NCI-H1436 (cell line): ENCODE results near the gene ATXN1.

Source experiments
- DNase-seq: peaks from one replicate; lab custom pipeline; 2025; lab: John Stamatoyannopoulos, UW

The ATXN1 gene

DNA sequence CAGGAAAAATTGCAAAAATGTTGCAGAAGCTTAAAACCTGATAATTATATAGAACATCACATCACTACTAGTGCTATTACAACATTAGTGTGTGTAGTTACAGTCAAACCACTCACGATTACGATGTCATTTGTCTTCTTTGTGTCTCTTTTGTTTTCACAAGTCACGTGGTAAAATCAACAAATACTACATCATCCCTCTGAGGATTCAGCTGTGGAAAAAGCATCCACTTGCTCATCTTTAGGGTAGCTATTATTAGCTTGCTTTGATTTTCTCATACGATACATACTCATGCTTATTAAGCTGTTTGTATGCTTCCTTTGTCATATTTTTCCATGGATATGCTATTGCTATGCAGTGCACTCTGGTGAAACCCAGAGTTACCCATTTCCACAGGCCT is 22.2 kb upstream of the ATXN1 start:
- peak; percentile 62 for DNase-seq

DNA sequence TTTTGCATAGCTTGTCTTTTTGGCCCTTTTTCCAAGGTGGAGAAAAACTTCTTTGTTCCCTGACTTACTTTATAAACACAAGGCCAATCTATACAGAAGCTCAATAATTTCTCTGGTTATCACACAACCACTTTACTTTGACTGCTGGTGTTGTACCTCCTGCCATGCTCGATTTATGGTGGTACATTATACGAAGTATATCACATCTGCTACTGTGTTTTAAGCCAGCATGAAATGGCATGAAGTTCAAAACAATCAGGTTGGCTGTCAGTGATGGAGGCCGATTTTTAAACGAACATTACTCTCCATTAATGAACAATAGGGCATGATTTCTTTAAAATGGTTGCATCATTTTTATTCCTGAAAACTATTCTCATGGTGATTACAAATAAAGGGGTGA is 21.0 kb upstream of the ATXN1 start:
- no peak for DNase-seq

- no peak for DNase-seq
Observed at GRCh38 chr6:16781348-16782169, 20.3 kb upstream of the ATXN1 start.

DNA sequence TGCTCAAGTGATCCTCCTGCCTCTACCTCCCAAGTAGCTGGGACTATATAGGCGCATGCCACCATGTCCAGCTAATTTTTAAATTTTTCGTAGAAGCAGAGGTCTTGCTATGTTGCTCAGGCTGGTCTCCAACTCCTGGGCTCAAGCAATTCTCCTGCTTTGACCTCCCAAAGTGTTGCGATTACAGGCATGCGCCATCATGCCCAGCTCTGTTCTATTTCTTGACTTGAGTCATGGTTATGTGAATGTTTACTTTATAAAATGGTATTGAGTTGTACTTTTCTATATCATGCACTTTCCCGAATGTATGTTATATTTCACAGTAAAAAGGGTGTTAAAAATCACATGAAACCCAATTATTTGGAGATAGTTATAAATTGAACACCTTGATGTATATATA is 17.3 kb upstream of the ATXN1 start:
- no peak for DNase-seq

GRCh38 chr6:16777794-16778193 is 16.5 kb upstream of the ATXN1 start:
- no peak for DNase-seq

DNA sequence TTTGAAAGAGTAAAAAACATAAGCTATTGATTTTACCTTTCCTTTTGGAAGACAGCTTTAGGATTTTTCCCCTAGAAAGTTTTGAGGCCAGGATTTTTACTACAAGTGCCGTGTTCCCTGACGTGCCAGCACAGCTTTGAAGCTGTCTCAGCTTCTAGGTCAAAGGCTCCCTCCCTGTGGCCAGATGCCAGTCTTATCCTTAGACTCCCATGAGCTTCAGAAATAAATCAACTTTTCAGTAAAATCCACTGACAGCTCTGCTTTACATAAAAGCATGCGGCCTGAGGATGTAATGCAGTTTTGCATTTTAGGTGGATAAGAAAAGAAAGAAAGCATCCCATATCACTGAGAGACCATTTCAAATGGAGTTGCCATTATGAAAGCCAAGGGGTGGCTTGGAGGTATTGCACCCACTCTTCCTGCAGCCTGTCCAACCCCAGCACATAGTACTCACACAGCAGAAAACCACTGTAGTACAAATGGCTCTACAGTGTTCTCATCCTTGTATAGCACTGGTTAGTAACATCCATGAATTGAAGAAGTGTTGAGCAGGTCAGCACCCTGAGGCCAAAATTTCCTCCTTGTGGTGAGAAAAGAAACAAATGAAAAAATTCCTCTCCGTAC is 15.2 kb upstream of the ATXN1 start:
- no peak for DNase-seq

DNA sequence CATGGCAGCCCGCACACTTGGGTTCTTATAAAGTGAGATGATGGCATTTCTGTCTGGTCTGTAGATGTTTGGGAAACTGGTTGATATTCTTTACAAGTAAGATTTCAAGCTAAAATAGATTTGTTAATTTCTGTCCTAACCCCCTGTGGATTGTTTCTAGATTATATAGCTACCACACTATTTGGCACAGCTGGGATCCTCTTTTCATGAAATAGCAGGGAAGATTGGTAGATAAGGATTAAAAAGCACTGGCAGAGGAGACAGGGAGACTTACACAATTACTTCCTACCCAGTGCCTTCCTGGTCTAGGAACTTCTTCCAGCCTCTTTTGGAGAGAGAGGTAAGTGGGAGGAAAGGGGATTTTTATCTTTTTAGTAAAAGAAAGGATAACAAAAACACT is 13.2 kb upstream of the ATXN1 start:
- DNase-seq: no peak

DNA sequence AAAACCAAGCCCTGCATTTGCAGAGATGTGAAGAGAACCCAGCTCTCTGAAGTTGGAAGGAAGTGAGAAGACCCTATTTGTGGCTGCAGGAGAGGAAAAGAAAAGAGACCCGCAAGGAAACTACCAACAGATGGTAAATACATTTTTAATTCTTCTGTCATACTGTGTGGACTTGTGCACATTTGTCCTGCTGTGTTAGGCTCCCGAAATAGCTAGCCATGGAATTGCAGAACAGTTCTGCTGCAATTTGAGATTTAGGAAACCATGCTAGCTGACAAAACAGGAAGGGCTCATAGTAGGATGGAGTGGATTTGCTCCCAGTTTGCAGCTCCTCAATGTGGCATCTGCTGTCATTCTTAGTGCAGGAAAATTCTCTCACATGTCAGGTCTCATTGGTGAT is 12.1 kb upstream of the ATXN1 start:
- no peak for DNase-seq

- peak; percentile 66 for DNase-seq
Observed at GRCh38 chr6:16770701-16771569, 9.7 kb upstream of the ATXN1 start.

DNA sequence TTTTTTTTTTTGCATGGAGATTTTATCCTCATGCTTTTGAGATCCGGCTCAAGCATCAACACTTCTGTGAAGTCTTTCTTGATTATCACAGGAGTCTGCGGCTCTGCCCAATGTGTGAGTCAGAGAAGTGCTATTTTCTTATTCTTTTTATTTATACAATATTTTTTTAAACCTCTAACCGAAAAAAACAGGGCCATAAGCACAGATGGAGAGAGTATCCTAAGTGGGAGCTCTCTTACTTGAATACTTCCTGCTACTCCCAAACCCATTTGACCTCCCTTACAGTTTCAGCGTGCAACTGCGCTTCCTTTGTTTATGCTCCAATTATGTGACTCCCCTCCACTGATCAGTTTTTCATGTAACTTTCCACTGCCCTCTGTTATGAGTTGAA is 8.7 kb upstream of the ATXN1 start:
- no peak for DNase-seq

- DNase-seq: no peak
Observed at GRCh38 chr6:16769131-16769985, 8.1 kb upstream of the ATXN1 start.

DNA sequence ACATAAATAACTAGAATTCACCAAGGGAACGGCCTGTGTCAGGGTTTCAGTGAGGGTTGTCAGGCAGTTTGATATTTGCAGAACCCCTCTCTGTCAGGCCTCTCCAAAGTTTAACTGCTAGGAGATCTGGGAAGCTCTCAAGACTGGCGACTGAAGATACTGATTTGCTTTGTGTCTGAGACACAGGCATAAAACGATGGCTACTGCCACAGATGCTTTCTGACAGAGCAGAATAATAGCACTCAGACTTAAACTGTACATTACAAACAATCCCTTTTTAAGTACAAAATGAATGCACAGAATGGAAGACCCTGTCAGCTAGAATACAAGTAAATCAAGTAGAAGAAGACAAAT is 7.2 kb upstream of the ATXN1 start:
- no peak for DNase-seq

DNA sequence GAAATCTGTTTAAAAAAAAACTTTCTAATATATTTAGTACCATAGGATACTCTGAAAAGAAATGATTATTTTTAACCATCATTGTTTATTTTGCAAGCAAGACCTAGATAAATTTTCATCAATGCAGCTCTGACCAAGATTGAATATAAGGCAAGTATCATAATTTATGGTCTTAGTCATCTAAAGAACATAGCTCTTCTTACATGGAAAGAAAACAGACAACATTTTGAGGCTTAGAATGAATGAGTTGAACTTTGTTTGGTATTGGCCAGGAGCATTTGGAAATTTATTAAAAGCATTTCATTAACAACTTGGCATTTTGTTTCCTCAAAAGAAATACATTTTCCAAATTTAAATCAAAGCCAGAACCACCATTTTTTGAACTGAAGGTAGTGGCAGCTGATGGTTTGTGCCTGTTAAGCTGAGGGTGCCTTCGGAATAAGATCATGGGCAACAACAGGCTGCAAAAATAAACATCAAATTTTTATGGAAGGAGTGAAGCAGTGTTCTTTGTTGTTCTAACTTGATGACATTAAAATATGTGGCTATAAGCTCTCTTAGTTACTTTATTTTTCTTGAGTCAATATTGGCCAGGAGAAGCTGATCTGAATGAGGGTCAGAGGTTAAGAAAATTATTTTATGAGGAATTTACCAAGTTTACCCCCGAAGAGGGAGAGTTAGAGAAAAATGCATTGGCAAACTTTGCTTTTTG is 6.7 kb upstream of the ATXN1 start:
- DNase-seq: no peak

DNA sequence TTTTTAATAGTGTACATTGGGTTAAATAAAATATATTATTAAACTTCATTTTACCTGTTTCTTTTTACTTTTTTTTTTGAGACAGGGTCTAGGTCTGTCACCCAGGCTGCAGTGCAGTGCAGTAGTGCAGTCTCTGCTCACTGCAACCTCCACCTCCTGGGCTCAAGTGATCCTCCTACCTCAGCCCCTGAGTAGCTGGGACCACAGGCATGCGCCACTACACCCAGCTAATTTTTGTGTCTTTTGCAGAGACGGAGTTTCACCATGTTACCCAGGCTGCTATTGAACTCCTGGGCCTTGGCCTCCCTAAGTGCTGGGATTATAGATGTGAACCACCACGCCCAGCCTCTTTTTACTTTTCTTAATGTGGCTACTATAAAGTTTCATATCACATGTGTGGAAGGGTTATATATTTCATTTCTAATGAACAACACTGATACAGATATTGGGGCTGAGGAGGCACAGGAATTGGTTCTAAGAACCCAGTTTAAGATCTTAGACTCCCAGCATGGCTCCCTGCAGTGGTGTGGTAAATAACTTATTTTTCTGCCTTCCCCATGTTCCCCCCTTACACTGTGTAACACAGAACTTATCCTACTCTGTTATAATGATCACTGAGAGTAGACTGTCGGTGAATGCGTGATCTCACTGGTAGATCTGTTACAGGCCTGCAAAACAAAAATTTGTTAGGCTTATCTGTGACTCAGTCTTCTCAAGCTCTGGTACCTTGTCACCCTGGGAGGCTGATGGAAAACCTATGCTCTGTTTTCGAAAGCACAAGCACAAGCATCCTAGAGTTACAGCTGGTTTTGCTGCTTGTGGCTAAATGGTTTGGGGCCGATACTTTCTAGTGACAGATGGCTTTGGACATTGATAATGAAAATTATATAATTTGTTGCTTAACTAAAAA is 5.8 kb upstream of the ATXN1 start:
- DNase-seq: no peak

DNA sequence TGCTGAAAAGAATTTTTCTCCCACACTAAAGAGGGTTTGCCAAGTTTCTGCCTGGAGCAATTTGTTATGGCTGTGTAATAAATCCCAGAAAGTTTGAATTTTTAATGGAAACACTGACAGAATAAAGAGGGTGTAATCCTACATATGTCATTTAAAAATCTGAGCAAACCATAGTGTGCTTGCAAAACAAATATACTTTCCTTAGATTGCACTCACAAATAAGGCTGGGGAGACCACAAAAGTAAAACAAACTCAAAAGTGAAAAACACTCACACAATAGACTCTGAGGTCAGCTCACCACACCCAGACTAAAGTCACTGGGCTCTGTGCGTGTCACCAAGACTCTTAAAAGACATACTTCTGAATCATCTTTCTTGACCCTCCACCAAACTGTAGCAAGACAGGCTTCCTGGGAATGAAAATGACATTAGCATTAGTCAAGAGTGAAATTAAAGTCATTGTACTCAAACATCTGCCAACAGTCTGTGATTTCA is 4.8 kb upstream of the ATXN1 start:
- no peak for DNase-seq

GRCh38 chr6:16765235-16765634 is 4.0 kb upstream of the ATXN1 start:
- DNase-seq: no peak

DNA sequence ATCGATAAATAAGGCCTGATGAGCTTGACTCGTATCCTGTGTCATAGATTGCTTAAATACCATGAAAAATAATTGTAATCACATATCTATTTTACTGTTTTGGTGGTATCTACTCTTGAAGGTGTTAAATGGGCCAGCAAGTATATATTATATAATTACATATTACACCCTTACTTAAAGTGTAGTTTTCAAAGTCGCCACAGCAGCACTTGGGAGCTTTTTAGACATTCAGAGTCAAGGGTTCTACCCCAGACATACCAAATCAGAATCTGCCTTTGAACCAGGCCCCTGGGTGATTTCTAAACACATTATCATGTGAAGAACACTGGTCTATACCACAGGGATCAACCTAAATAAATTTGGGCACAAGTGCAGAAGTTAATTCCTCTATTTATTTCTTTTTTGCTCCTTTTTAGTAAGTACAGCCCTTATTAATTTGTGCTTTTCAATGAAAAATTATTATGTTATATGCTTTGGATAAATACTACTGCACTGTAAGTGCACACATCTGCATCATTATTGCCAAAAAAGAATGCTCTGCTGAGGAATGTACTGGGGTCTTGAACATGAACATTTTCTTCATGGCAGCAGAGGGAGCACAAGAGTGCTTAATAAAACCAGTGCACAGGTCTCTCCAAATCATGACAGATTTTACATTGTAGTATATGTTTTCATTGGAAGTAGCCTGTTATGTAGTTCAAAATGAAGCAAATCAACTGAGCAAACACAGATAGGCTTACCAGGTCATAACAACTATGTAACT is 3.1 kb upstream of the ATXN1 start:
- DNase-seq: no peak

DNA sequence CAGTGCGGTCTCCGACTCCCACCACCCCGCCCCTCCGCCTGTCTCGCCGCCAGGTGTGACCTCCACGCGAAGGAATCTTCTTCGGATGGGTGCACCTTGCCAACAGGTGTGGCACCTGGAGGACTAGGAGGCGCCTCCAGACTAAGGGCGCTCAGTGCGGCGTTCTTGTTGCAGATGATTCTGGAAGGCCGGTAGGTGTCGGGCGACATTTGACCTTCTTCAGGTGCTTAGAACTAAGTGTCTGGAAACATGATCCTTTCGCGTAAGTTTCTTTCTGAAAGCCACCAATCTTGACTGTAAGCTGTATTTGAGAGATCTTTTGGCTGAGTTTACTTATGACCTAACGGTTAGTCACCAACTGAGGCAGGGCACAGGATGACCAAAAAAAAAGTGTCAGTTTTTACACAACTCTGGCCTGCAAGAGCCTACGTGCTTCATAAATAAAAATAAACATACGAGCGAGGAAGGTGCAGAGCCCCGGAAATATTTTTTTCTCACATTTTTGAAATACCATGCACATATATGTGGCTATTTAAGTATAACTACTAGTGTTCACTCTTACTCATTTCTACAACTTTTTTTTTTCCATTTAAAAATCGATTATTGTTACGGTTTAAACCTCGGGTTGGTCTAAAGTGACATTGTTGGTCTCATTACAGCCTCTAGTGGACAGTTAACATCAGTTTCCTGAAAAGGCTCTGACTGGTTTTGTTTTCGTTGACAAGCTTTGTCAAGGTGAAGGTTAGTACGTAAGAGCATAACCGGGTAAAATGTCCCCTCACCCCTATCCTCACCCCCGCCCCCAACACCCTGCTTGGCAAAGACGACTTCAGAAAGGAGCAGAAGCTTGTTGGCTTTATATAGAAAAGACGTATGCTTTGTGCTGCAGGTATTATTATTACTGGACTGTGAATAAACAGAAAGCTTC is 1.6 kb upstream of the ATXN1 start:
- peak; percentile 13 for DNase-seq
